GM19099 (cell line): Measurements from ENCODE around the gene TBC1D17.
A peak's percentile ranks its signal among the peaks of the same experiment; 100 is the strongest.

Experiments used
- POLR2A ChIP-seq: IDR thresholded peaks from 3 replicates; pipeline ENCODE4 v1.6.1; 2011; ENCODE audit warnings: low read depth; ENCODE audit not compliant: insufficient read length; ENCODE audit errors: extremely low read depth

TBC1D17 gene

DNA sequence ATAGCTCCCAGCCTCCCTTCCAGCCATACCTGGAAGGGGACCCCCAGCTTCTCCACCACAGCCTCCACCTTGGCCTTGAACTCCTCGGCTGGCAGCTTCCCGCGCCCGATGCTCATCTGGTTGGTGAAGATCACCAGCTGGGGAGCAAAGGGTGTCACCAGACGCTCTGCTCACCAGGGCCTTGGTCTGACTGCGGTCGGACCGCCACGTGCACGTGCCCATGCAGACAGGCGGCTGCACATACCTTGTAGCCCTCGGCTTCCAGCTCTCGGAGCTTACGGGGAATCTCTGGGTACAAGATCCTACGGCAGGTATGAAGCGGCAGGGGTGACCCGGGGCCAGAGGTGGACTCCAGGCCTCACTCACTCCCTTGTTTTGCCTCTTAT, 13.6 kb upstream of the TBC1D17 start:
- TF ChIP-seq POLR2A, result no peak

GRCh38 chr19:49864890-49865289, 12.6 kb upstream of the TBC1D17 start:
- no peak for TF ChIP-seq POLR2A

DNA sequence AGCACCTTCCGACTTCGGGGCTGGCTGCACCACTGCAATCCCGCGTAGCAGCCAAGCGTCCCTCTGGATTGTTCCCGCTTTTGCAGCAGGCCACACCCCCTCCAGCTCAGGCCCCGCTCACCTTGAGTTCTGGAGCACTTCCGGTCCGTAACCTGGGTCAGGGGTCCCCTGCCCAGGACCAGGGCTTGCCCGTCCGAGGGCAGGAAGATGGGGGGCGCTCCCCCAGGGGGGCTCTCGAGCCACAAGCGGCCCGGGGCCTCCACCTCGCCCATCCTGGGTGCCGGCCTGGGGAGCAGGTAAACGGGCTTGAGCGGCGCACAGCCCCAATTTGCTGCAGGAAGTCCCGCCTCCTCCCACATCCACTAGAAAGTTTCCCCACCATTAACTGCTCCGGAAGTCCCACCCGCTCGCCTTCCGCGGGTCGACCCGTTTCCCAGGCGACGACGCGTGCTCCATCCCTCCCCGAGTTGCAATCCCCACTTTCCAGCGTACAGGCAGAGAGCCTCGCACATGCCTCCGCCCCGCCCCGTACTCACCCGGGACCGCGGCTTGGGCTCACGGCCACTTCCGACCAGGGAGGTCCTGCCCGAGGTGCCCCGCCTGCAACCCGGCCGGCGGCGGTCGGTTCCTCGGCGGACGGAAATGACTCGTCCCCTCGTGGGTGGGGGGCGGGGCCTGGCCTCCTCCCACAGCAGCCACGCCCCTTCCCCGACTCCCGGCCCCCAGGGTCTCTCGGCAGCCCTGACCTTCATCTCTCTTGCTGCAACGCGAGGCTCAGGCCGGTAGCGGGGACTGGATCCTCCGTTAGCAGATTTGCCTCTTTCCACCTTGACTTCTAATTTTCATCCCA, 10.3 kb upstream of the TBC1D17 start, which contains the start of gene PNKP:
Gene PNKP (minus strand): TSS at position 644 of the 850 bp plus-strand sequence. CDS start 372 bp downstream, at position 272.
- peak; percentile 86 for TF ChIP-seq POLR2A

DNA sequence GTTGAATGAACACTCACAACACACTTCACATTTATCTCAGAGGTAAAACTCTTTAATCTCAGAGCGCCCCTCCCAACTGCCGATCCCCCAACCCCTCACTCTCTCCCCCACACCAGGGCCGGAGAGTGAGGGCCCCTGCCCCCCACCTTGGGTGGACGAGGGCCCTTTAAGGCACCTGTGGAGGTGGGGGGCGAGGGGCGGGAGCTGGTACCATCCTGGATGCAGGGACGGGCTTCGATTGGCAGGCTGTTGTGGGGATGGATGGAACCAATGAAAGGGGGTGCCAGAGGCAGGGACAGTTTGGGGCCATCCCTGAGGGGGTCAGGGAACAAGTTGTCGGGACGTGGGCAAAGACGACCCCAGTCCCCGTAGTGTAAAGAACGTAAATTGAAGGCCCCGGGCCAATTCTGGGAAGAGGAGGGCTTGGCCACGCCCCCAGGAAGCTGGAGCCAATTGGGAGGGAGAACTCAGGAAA, 8.5 kb upstream of the TBC1D17 start:
- no peak for TF ChIP-seq POLR2A

GRCh38 chr19:49869484-49870308, 7.8 kb upstream of the TBC1D17 start:
- TF ChIP-seq POLR2A, result peak; percentile 65

DNA sequence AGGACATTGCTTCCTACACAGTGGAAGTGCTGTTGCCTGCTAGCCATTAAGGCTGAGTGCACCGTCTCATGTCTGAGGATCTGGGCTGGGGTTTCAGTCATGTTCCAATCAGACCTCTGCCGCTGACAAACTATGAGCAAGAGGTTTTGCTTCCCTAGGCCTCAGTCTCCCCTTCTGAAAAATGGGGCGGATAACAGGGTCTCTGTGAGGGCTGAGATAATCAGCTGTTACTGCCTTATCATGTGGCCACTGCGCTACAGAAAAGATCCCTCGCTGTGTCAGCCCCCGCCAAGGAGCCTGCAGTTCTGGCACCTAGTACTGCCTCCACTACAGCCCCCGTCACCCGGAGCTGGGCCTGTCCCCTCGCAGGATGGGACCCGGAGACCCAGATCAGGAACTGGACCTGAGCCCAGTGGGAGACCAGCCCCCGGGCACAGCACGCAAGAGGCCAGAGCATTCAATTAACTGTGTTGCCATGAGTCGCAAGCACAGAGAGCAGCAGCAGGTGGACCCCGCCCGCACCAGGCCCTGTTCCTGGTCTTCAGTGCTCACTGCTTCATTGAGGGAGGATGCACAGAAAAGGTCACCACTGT, 7.1 kb upstream of the TBC1D17 start:
- no peak for TF ChIP-seq POLR2A

- TF ChIP-seq POLR2A, result no peak
Measured at GRCh38 chr19:49871349-49871985, 6.0 kb upstream of the TBC1D17 start.

GRCh38 chr19:49872245-49873128, 5.0 kb upstream of the TBC1D17 start:
- no peak for TF ChIP-seq POLR2A

DNA sequence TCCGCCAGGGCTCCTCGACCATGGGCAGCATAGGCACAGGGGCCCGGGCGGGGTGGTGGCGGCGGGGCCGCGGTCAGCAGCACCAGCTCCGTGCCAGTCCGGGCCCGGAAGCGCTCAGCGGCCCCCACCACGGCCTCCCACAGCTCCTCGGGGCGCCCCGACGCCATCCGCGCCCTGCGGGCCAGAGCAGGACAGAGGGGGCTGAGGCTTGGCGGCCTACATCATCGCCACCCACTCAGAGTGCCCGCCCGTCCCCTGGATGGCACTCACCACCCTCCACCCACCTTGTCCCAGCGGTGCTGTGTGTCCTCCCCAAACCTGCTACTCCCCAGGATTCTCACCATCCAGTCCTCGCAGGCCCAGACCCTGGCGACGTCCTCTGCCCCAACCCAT, 4.4 kb upstream of the TBC1D17 start:
- TF ChIP-seq POLR2A, result no peak

- TF ChIP-seq POLR2A, result no peak
Measured at GRCh38 chr19:49873834-49874233, 3.7 kb upstream of the TBC1D17 start.

DNA sequence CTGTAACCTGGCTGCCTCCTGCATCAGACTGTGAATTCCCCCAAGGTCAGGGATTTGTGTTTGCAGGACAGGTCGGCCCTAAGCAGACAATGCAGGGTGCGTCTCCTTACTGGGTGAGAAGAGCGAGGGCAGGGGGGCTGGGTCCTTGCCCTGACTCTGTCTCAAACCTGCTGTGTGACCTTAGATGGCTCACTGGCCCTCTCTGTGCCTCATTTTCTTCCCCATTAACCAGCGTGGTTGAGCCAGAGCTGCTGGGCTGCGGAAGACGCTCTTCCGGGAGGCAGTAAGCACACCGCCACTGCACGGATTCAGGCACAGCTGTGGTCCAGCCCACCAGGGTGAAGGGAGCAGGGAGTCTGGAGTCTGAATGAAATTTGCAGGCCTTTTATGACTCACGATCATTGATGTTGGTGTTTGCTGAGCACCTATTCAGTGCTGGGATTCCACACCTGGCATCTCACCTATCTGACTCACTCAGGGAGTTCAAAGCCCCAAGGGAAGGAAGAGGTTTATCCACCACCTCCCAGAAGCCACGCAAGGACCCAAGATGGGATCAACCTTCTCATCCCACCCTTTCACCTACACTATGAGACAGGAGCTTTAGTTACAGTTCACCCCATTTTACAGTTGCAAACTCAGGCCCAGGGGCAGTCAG, 2.9 kb upstream of the TBC1D17 start:
- no peak for TF ChIP-seq POLR2A

- TF ChIP-seq POLR2A, result no peak
Measured at GRCh38 chr19:49875177-49875576, 2.3 kb upstream of the TBC1D17 start.

DNA sequence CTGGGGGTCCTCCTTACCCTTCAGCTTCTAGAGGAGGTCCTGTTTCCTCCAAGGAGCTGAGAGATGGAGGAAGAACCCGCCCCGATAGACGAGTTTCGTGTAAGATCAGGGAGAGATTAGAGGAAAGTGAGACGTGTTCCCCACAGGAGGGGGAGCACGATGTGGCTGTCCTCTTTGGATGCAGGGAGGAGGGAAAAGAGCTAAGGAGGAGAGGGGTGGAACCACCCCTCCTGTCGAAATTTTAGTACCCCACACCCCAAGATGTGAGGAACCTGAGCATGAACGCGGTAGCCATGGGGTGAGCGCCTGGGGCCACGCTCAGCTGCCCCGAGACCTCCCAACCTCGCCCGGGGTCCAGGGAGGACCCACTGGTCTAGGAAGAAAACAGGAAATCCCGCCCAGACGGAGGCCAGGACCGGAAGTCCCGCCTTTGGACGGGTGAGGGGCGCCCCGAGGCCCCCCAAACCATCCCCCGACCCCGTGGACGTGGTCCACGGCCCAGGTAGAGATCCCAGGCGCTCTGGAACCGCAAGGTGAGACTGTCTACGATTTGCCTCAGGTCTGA, 1.6 kb upstream of the TBC1D17 start:
- TF ChIP-seq POLR2A, result peak; percentile 54

GRCh38 chr19:49876422-49877019, 981 bp upstream of the TBC1D17 start:
- TF ChIP-seq POLR2A, result peak; percentile 58
